ENCODE measurements around the gene NRXN3.

Gene NRXN3

DNA sequence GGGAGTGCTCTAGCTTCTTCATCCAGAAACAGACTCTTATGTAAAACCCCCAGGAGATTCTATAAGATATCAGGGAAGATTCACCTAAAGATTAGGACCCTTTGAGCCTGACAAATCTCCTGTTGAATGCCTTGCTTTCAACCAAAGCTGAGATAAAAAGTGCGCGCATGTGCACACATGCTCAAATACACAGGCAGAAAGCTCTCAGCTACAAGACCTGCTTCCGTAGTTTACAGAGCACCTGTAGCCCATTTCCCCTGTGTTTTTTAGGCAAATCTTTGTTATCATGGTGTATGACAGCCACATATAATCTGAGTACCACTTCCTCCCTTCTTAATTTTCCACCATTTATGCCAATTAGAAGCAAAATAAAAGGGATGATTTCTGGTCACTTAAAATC is 866.9 kb downstream of the NRXN3 start:
- DNase-seq, result no peak

GRCh38 chr14:79037593-79037992 is 867.4 kb downstream of the NRXN3 start:
- DNase-seq, result no peak

- DNase-seq, result no peak
Measured at GRCh38 chr14:79040790-79041189, 870.6 kb downstream of the NRXN3 start.

DNA sequence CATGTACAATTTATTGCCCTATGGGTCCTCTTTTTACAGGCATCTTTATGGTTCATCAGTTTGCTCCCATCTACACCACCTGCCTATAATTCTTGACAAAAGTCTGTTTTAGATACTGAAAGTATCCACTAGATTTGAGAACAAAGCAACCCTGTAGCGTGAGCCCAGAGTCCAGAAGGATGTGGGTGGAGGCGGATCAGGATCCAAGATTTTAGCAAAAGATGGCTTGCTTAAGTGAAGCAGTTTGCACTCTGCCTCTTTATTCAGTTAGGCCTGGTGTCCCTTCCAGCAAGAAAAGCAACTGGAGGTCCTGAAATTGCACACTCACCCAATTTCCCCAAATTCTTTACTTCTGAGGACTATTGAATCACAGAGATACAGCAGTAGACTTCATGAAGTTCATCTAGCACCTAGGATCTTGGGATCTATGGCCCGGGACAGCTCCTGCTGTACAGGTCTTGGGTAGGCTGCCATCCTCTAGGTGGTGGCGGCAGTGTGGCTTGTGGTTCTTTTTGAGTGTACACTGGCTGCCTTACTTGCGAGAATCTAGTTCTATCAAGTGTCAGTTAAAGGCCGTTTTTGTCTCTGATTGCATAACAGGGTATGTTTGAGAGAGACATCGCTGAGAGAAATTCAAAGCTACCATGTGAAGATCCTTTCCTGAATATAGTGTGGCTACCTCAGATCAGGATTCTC is 873.2 kb downstream of the NRXN3 start:
- no peak for DNase-seq

DNA sequence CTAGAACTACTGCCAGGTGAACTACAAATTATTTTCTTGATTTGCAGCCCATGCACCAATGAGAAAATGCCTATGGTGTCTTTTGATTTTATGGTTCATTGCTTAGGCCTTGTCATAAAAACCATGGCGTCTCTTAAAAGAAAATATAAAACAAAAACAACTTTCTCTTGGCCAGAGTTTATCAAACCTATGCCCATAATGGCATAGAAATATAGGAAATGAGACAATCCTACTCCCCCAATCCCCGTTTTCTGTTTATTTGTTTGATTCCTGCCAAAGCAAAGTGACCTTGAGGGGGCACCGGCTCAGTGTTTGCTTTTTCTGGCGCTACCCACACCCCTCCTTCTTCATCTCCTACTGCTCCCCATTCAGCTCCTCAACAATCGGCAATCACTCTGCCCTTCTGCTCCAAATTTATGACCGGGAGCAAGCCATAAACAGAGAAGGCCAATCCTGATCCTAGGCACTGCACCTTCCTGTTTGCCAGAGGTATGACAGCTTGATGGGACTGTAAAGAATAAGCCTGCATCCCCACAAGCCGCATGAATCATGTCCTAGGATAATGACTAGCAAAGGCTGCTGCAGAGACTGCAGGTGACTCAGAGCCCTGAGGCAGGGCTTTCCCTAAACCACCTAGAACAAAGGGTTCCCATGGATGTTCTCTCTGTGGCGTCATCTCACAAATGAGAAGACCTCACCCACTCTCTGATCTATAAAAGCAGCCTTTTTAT is 874.9 kb downstream of the NRXN3 start:
- no peak for DNase-seq

DNA sequence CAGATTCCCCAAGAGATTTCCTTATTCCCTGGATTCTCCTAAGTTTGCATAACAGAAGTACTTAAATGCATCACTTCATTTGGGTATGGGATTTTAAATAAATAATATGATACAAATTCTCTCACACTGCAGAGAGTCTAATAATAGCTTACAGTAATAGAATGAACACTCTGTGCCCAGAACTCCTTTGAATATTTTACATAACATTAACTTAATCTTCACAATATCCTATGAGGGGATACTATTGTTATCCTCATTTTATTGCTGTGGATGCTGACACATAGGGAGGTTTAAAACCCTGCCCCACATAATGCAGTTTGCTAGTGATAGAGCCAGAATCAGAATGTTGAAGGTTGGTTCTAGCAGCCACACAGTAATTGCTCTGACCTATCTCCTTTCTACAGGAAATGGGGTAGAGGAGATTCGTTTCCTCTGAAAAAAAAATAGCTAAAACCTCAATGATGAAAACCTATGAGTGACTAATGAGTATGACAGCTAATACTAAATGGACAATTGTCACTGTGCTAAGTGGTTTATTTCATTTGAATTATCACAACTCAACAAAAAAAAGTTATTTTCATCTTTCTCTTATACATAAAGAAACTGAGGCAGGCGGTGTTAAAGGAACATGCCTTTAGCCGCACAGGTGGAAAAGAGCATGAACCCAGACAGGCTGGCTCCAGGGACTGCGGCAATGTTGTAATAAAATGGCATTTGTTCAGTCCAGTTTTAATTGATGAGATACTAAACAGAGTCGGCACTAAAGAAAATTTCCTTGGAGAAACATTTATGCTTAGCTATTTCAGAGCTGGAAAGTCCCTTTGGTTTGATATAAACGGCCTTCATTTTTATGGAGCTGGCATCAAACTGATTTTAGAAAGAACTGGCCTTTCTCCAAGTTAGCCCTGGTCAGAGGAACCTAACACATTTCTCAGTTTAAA is 880.9 kb downstream of the NRXN3 start:
- no peak for DNase-seq

- DNase-seq, result no peak
Measured at GRCh38 chr14:79051742-79052141, 881.6 kb downstream of the NRXN3 start.

GRCh38 chr14:79056879-79057278 is 886.7 kb downstream of the NRXN3 start:
- no peak for DNase-seq

GRCh38 chr14:79057333-79057732 is 887.2 kb downstream of the NRXN3 start:
- no peak for DNase-seq

- DNase-seq, result no peak
Measured at GRCh38 chr14:79062226-79062625, 892.1 kb downstream of the NRXN3 start.

- DNase-seq, result no peak
Measured at GRCh38 chr14:79064214-79064613, 894.0 kb downstream of the NRXN3 start.

DNA sequence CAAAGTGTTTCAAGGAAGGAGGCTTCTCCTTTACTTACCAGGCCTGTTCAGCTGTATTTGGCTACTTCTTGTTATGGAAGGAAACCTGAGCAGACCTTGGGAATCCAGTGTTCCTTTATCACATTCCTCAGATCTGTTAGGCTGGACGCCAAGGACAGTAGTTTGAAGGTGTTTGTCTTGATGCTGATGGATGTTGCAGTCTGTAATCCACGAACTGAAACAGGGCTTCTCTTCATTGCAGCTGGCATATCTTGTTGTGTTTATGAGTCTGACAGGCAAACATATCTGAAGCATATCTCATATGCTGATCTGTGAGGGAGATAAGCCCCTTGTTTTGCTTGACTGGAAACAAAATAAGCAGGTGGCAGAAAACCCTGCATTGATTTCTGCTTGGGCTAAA is 904.3 kb downstream of the NRXN3 start:
- DNase-seq, result no peak

GRCh38 chr14:79076428-79076827 is 906.3 kb downstream of the NRXN3 start:
- DNase-seq, result no peak

- DNase-seq, result no peak
Measured at GRCh38 chr14:79077096-79077495, 906.9 kb downstream of the NRXN3 start.

DNA sequence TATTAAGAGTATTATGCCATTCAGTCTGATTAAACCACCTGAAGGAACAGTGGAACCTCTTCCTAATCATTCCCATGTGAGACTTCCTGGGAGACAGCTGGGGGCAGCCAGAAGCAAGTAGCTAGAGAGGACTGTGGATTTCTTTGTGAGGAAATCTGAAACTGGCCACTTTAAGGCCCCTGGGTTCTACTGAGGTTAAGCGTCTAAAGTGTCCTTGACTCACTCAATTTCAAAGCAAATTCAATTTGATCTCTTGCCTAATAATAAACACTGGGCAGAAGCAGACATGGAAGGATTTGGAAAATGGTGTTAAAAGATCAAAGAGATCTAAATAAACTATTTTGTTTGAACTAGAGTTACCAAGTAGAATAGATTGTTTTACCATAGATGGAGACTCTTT is 909.9 kb downstream of the NRXN3 start:
- DNase-seq, result no peak

- no peak for DNase-seq
Measured at GRCh38 chr14:79082883-79083282, 912.7 kb downstream of the NRXN3 start.

DNA sequence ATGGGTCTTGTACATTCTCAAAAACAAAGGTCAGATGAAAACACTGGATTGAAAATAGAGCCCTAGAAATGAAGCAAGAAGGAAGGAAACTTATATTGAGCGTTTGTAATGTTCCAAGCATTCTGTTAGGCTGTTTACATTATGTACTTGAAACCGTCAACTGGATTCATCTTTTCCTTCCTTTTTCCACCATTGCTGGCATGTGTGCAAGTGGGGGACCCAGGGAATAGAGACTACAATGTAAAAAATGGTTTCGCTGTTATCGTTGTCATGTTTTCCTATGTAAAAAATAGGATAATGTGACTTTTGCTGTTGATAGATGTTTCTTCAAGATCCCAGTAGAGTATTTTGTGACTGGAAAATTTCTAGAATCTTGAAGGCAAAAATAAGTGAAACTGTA is 913.2 kb downstream of the NRXN3 start:
- DNase-seq, result no peak

- DNase-seq, result no peak
Measured at GRCh38 chr14:79084861-79085260, 914.7 kb downstream of the NRXN3 start.

DNA sequence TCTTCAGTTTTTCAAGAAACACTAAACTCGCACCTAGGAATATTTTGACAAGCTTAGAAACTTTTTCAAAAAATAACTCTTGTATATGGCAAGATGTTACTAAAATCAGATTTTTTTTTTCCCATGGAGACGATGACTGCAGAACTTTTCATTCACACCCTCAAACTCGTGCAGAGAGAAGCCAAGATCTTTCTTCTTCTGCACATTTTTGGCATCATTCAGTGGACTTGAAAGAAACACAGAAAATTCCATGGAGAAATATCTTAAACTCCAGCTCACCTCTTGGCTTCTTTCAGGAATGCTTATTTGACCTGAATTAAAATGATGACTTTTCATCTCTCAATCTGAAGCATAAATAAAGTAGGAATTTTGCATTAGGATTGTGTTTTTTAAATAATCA is 919.4 kb downstream of the NRXN3 start:
- DNase-seq, result no peak

DNA sequence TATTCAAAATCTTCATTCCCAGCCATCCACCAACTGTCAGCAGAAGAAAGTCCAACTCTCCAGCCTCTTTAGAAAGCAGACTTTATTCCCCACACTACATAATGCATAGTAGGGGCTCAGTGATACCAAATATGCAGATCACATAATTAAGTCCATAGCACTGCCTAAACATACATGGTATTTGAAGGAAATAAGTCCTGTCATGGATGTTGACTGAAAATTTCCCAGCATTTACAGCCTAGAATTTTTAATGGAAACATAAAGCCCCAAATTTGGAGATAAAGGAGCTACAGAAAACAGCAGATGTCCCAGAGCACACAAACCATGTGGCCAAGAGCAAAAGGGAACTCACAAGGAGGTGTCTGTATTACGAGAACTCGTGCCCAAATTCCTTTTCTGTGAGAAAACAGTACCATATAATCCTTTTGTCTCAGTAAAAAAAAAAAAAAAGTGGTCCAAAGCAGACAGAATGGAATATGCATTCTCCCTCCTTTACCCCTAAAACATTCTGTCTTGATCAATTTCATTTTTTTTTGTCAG is 920.5 kb downstream of the NRXN3 start:
- no peak for DNase-seq

- no peak for DNase-seq
Measured at GRCh38 chr14:79091381-79091963, 921.3 kb downstream of the NRXN3 start.

DNA sequence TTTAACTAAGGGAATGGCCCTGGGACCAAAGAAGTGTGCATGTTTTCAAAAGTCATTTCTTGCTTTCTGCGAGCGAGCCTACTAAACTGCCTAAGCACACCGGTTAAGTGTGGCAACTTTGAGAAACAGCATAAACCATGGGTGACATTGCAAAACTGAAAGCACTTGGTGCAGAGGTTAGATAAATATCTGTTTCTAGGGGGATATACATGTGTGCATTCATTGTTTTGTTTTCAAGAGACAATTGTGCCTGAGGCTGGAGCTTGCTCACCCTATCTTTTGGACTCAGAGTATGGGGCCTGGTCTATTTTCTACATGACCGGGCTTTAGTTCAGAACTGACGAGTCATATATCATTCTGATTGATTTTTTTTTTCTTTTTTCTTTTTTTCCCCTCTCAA is 923.4 kb downstream of the NRXN3 start:
- DNase-seq, result no peak

DNA sequence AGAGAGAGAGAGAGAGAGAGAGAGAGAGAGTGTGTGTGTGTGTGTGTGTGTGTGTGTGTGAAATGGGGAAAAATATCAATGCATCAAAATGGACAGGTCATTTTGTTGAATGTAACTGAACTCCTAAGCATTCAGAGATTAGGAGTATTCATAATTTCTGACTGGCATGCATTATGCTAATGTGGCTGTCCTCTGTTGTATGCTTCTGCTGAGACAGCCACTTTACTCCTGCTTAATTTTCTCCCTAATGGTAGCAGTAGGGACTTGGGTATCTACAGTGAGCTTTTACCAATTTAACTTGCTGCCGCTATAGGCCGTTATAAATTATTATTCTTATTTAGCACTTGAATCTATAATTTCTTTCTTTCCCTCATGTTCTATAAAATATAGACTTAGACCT is 924.8 kb downstream of the NRXN3 start:
- no peak for DNase-seq
